Mucosa of rectum (tissue), 2 donors: Measurements from ENCODE around the gene FGF10.

ENCODE experiments used
- H3K27ac ChIP-seq, 2 donors: one replicate each; pipeline ENCODE4 v1.7.0; 2013; ENCODE audit warnings: inconsistent platforms in 2 of 2, low read depth in 2 of 2, low read length in 2 of 2
- H3K27me3 ChIP-seq, 2 donors: one replicate each; pipeline ENCODE4 v1.7.0; 2013; ENCODE audit warnings: low read length in 2 of 2; ENCODE audit not compliant: control insufficient read depth in 2 of 2, insufficient read depth in 2 of 2
- H3K36me3 ChIP-seq, 2 donors: one replicate each; pipeline ENCODE4 v1.7.0; 2013; ENCODE audit warnings: low read length in 2 of 2; ENCODE audit not compliant: control insufficient read depth in 2 of 2, insufficient read depth in 2 of 2
- H3K4me1 ChIP-seq, 2 donors: one replicate each; pipeline ENCODE4 v1.7.0; 2013; ENCODE audit warnings: low read length in 2 of 2, mild to moderate bottlenecking in 1 of 2; ENCODE audit not compliant: control insufficient read depth in 2 of 2, insufficient read depth in 2 of 2
- H3K4me3 ChIP-seq, 2 donors: one replicate each; pipeline ENCODE4 v1.7.0; 2013; ENCODE audit warnings: low read length in 2 of 2
- H3K9ac ChIP-seq, 2 donors: one replicate each; pipeline ENCODE4 v1.7.0; 2013; ENCODE audit warnings: low read length in 2 of 2, low read depth in 1 of 2, mild to moderate bottlenecking in 1 of 2
- H3K9me3 ChIP-seq, 2 donors: one replicate each; pipeline ENCODE4 v1.7.0; 2013; ENCODE audit warnings: low read length in 2 of 2; ENCODE audit not compliant: control insufficient read depth in 2 of 2
- donor health status: healthy.
- donor health status: Normal muscosa, but diverticular disease.

The FGF10 gene

GRCh38 chr5:44267909-44268308 lies 121.3 kb downstream of the FGF10 start:
- no peaks in the 10 kb centered on the region for H3K27me3 ChIP-seq
- H3K9me3 ChIP-seq = no peaks in the 10 kb centered on the region
- H3K4me3 ChIP-seq = no peak overlapping the region
- no peaks in the 10 kb centered on the region for H3K4me1 ChIP-seq
- no peak overlapping the region for H3K9ac ChIP-seq
- no peak overlapping the region for H3K27ac ChIP-seq
- H3K36me3 ChIP-seq = no peaks in the 10 kb centered on the region

DNA sequence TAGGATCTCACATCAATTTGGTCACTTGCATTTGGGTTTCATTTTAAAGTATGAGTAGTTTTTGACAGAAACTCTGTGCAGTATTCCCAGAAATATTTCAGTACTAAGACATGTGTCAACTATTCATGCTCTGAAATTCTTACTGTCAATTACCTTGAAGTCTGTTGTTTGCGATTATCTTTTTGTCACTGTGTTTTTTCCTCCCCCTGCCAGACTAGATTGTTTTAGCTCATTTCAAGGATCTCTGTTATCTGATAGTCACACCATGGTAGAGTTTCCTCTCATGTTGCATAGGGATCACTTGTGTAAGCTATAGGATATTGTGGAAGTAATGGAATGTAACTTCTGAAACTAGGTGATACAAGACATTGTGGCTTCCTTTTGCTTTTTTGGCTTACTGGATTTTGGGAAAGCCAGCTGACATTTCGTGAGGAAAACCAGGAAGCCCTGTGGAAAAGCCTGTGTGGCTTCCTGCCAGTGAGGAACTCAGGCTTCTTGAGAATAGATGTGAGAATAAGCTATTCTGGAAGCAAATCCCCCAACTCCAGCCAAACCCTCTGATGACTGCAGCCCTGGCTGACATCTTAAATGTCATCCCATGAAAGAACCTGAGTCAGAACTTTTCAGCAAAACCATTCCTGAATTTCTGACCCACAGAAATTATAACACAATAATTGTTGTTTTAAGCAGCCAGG lies 122.2 kb downstream of the FGF10 start:
- H3K36me3 ChIP-seq = no peaks in the 10 kb centered on the region

GRCh38 chr5:44265713-44266112 lies 123.5 kb downstream of the FGF10 start:
- H3K9me3 ChIP-seq = no peaks in the 10 kb centered on the region
- no peak overlapping the region for H3K9ac ChIP-seq
- no peak overlapping the region for H3K4me3 ChIP-seq
- no peaks in the 10 kb centered on the region for H3K27me3 ChIP-seq
- no peak overlapping the region for H3K27ac ChIP-seq
- H3K36me3 ChIP-seq = no peaks in the 10 kb centered on the region
- H3K4me1 ChIP-seq = no peaks in the 10 kb centered on the region

More for the DNA sequence above, 122.2 kb downstream of the FGF10 start:
- Histone ChIP-seq H3K4me1 (no peaks in the 10 kb centered on the region), H3K9ac (no peak overlapping the region), H3K9me3 (no peaks in the 10 kb centered on the region), H3K4me3 (no peak overlapping the region), H3K27ac (no peak overlapping the region), H3K27me3 (no peaks in the 10 kb centered on the region)

- Histone ChIP-seq H3K4me1 (no peaks in the 10 kb centered on the region), H3K4me3 (no peak overlapping the region), H3K27me3 (no peaks in the 10 kb centered on the region), H3K9me3 (peaks cover 0 to 4% of the 10 kb centered on the region in 2 donors), H3K27ac (no peak overlapping the region), H3K9ac (no peak overlapping the region), H3K36me3 (no peaks in the 10 kb centered on the region)
Observed at GRCh38 chr5:44260793-44261192, 128.4 kb downstream of the FGF10 start.

- Histone ChIP-seq H3K36me3 (no peaks in the 10 kb centered on the region), H3K27me3 (no peaks in the 10 kb centered on the region), H3K4me3 (no peak overlapping the region)
Observed at GRCh38 chr5:44257653-44258365, 131.4 kb downstream of the FGF10 start.

DNA sequence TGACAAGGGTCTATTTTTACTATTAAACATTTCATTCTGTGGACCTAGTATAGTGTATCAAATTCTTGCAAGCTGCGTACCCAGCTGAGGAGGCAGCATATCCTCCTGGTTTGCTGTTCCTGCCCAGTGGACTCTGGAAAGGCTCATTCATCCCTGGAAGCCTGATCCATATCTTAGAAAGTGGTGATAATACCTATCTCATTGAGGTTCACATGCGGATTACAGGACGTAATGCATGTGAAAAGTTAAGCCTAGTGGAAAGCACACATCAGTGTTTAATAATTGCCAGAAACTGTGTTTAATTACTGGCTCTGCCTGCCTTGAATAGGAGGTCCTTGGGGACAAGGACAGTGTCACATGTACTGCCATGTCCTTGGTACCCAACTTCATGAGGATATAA lies 132.0 kb downstream of the FGF10 start:
- Histone ChIP-seq H3K4me1 (no peaks in the 10 kb centered on the region), H3K36me3 (no peaks in the 10 kb centered on the region), H3K27ac (no peak overlapping the region), H3K4me3 (no peak overlapping the region), H3K9ac (no peak overlapping the region), H3K9me3 (peaks cover 0 to 4% of the 10 kb centered on the region in 2 donors), H3K27me3 (no peaks in the 10 kb centered on the region)

More at GRCh38 chr5:44257653-44258365, 131.4 kb downstream of the FGF10 start:
- Histone ChIP-seq H3K4me1 (no peaks in the 10 kb centered on the region), H3K27ac (no peak overlapping the region), H3K9ac (no peak overlapping the region), H3K9me3 (peaks cover 0 to 4% of the 10 kb centered on the region in 2 donors)
